NK-92 (cell line): ENCODE data around the gene OMD.

ENCODE experiments used
- DNase-seq: peaks from one replicate; lab custom pipeline; 2025; ENCODE audit not compliant: unreplicated experiment; lab: John Stamatoyannopoulos, UW

Gene OMD, protein sequence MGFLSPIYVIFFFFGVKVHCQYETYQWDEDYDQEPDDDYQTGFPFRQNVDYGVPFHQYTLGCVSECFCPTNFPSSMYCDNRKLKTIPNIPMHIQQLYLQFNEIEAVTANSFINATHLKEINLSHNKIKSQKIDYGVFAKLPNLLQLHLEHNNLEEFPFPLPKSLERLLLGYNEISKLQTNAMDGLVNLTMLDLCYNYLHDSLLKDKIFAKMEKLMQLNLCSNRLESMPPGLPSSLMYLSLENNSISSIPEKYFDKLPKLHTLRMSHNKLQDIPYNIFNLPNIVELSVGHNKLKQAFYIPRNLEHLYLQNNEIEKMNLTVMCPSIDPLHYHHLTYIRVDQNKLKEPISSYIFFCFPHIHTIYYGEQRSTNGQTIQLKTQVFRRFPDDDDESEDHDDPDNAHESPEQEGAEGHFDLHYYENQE

DNA sequence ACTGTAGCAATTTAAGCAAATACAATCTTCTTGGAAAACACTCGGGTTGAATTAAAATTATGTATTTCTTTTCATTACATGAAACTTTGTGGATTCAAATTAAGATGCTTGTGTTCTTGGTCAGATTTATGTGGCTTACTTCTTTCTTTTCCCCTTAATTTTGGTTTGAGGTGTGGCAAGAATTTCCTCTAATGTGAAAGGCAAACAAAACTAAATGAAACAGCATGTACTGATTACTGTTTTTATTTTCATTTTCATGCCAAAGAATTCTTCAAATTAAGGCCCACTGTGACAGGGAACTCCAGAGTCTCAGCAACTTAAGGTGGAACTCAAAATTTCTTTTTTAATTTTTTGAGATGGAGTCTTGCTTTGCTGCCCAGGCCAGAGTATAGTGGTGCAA, at the start of gene OMD:
Gene OMD (minus strand): TSS at position 132 of the 400 bp plus-strand sequence. CDS start 6,913 bp downstream, outside the sequence.
- no peak for DNase-seq

DNA sequence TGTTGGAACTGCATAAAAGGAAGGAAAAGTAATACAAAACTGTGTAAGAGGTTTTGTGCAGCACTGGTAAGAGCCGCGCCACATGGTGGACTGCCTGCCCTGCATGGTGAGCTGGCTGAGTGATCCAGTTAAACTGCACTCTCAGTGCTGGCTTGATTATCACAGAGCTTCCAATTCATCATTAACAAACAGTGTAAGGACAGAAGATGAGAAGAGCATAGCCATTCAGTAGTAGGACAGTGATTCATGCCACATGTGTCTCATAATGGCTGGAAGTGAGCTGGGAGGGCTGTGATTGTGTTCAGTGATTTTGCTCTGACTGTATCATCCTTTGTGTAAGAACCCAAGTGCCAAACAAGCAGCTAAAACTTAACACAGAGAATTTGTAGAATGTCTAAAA, 43.9 kb upstream of the OMD start:
- DNase-seq = no peak

DNA sequence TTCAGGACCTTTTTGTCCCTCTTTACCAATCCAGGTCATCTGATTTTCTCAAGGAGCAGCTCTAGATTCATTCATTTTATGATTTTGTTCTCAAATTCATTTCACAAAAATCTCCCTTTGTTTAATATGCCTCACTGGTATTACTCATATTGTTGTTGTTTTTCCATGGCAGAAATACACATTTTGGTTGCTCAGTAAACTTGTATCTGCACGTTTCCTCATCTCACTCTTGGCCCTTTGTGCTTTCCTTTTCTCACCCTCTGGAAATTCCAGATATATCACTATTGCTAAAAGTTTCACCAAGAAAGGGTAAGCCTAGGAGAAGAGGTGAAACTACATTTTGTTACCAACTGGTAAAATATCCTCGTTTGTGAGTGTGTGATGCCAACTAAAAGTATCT, 43.2 kb upstream of the OMD start:
- no peak for DNase-seq

DNA sequence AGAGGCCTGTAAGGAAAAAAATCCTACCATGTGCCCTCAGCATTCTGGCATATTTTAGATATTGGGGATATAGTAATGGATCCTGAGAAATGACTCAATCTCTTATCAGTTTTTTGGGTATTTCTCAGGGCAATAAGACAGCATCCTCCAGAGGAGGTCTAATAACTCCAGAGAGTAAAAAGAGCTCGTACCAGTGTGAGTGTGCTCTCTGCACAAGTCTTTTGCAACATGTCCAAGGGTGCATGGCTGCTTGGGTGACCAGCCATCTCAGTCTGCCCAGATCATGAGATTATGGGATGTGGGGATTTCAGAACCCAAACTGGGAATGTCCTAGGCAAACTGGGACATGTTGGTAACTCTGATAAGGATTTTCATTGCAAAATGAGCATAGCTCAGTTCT, 42.8 kb upstream of the OMD start:
- no peak for DNase-seq

DNA sequence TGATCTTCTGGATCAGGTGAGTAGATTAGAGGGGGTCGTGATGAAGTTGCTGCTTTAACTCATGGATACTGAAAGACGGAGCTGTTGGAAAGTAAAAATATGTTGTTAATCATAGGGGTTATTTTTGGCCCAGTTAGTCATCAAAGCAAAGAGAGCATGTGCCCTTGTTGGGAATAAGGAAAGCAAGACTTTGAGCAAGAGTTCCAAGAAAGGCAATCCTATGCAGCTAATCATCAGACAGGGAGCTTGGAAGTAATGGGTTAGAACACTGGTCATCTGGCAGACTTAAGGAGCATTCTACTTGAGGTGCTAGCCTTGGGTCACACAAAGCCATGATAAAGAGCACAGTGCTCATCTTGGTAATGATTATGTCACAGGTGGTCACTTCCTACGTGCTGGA, 39.7 kb upstream of the OMD start:
- DNase-seq = no peak

DNA sequence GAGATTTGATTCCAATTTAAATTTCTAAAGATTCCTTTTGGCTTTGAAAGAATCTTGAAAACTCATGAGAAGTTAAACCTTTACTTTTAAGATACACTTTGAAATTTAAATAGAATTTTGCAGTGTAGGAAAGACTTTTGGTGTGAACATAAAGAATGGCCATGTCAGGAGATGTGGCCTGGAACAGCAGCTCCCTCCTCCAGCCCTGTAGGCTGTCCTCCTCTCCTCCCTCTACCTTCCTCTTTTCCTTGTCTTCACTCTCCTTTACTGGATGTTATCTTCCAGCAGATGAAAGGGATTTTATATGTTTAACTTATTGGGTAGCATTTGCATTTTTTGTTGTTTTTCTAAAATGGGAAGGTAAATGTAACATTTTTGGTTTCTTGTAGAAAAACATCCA, 39.1 kb upstream of the OMD start:
- DNase-seq = no peak

DNA sequence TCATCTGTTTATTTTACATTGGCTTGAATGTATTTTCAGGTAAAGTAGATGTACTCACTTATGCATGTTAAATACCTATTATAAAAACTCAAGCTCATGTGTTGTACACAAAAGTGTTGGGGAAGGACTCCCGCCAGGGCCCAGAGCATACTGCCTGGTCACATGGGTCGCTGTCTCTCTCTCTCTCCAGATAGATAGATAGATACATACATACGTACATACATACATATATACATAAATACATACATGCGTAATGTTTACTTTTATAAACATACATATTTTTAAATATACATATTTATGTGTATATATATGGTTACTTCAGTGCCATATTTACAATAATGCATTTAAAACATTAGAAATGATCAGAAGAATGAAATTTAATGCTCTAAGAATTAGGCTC, 33.3 kb upstream of the OMD start:
- no peak for DNase-seq

DNA sequence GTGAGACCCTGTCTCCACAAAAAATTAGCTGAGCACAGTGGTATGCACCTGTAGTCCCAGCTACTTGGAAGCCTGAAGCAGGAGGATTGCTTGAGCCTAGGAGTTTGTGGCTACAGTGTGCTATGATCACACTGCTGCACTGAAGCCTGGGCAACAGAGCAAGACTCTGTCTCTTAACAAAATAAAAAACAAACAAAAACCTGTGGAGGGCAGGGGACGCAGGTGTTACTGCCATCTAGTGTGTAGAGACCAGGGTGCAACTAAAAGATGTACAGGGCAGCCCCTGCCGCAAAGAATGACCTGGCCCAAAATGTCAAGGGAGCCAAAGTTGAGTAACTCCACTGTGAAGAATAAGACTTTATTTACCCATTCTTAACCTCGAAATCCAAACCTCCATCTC, 30.9 kb upstream of the OMD start:
- DNase-seq = no peak

DNA sequence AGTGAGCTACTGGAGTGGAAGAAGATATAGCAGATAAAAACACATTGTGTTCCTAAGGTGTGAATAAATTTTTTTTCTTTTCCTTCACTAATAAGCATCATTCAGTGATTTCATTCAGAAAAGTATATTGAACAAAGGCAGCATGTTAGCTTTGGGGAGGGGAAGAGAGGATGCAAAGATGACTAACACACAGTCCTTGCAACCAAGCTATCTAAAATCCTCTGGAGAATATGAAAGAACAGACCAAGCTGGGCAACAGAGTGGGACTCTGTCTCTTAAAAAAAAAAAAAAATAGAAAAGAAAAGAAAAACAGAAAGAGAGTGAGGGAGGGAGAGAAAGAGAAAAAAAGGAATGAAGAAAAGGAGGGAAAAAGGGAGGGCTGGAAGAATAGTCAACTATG, 22.3 kb upstream of the OMD start:
- DNase-seq = no peak

DNA sequence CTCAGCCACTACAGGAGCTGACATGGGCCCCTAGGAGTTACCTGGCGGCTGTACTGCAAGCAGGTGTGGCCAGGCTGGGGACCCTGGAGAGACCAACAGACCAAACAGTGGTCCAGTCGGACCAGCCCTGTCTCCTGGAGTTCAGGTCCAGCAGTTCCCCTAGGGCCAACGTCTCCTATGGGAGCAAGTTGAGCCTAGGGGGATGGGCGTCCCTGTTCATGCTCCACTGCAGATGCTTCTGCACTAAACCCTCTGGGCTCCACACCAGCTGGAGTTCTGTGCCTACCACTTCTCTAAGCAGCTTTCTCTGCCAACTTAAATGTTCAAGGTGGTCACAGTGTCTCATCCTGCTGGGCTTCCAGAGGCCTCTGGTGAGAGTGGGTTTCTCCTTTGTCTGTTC, 20.6 kb upstream of the OMD start:
- DNase-seq = no peak

DNA sequence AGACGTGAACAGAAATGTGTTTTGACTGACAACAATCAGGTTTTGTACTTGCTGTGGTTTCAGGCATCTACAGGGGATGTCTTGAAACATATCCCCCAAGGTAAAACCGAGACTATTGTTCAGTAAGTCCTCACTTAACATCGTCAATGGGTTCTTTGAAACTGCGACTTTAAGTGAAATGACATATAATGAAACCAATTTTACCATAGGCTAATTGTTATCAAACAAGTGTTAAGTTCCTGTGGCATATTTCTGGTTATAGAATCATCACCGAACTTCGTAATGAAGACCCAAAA, 16.4 kb upstream of the OMD start:
- no peak for DNase-seq

DNA sequence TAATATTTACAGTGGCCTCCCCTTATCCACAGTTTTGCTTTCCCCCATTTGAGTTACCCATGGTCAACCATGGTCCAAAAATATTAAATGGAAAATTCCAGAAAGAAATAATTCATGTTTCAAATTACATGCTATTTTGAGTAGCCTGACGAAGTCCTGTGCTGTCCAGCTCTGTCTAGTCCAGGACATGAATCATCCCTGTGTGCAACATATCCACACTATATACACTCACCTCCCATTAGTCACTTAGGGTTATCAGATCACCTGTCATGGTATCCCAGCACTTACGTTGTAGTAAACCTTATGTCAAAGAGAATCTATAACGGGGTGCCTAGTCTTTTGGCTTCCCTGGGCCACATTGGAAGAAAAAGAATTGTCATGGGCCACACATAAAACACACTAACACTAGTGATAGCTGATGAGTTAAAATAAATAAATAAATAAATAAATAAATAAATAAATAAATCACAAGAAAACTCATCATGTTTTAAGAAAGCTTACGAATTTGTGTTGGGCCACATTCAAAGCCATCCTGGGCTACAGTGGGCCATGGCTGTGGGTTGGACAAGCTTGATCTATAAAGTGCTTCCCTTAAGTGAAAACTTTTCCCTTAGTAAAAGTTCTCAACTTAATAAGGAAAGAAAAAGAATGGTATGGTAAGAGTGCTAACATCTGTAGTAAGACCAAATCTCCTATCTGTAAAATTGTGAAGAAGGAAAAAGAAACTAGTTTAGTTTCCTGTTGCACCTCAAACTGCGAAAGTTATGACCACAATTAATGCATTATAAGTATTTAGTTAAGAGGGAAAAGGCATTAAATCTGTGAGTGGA, 15.9 kb upstream of the OMD start:
- no peak for DNase-seq

DNA sequence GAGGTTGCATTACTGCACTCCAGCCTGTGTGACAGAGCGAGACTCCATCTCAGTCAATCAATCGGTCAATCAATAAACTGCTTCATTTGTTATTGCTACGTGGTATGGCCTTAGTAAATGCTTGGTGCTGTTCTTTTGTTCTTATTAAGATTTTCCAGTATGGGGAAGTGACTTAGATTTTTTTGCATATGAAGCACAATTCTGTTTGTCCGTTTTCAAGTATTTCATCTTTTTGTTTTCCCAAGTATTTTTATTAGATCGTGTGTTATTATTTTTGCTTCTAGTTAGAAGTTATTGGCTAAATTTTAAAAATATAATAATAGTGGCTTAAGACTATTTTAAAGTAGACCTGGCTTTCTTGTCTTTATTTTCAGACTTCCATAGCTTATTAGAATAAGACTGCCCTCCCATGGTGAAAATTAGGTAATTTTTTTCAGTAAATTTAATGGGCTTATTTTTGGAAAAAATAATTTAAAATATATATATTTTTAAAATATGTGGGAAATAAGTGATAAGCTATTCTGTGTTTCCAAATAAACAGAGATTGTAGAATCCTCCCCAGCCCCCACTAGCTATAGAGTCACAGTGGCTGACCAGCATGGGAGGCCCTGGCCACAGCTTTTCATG, 14.7 kb upstream of the OMD start:
- no peak for DNase-seq

DNA sequence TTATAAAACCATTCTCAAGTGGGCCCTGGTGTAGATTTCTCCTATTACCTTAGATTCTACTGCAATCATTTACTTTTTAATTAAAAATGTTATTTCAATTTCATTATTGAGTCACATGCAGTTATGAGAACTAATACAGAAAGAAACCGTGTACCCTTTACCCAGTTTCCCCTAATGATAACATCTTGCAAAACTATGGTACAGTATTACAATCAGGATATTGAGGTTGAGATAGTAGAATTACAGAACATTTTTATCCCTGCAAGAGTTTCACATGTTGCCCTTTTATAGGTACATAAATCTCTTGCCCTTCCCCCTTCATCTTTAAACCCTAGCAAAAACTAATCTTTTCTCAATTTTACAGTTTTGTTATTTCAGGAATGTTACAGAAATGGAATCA, 11.0 kb upstream of the OMD start:
- DNase-seq = no peak

DNA sequence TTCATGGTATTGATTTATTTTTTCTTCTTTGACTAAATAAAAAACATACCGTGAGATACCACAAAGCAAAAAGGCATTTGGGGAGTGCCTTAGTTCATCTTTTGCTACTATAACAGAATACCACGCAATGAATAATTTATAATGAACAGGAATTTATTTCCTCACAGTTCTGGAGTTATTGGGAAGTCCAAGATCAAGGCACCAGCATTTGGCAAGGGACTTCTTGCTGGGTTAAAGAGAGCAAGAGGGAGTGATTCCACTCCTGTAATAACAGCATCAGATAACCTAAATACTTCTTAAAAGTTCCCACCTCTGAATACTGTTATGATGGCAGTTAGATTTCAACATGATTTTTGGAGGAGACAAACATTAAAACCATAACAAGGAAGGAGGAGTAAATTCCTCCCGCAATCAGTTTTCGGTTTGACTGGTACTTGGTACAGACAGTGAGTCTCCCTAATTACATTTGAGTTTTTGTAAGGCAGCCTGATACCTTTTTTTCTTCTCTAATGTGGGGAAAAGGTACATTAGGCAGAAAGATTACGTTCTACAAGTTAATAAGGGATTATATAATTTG, 8.8 kb upstream of the OMD start:
- DNase-seq = no peak

DNA sequence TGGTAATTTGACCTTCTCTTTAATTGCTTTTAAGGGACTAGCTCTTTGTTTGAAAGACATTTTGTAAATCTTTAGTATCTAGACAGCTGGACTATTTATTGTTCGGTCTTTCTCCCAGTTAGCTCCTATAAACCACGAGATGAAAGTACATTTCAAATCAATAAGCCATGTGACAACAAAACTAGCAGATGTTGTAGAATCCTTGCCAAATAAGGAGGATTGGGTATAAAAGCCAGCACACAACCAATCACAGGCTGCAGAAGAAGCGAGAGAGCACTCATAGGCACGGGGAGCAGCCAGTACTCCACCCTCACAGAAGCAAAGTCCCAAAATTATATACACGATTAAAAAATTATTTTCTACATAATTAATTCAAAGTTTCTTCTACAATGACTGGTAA, 8.1 kb upstream of the OMD start:
- DNase-seq = no peak

DNA sequence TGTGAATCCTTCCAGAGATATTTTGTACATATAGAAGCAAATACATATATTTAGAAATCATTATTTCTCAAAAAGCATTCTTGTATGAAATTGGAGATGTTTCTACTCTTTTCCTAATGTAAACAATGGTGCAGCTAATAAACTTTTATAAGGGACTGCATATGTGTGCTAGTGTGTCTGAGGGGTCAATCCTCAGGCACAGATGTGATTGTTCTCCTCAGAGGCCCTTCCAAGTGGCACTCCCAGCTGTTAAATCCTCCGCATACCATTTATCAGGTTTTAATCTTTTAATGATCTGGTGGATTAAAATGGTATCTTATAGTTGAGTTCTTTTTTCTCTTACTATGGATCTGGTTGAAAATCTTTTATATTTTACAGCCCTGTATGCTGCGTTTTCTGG, 5.6 kb upstream of the OMD start:
- DNase-seq = no peak

DNA sequence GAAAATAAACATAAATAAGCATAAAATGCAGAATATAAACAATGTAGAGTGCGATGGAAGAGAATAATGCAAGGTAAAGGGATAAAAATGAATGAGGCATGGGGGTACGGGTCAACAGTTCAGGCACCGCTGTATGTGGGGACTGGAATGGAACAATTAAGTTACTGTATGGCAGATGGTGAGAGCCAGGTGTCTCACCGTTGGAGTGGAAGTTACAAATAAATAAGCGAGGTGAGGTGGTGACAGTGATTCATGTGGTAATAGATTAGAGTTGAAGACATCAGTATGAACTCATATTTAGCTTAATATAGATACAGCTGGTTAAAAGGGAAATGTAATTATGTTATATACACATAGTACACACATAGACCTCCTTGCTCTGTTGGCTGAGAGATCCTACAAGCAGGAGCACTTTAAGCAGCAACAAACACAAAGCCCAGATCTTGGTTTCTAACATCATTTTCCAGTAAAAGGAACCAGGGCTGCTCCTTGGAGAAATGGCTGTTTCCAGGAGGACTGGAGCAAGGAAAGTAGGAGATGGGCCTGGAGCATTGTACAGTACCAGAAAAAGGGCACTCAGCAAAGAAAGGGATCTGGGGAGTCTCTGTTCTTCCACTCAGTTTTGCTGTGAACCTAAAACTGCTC, 2.4 kb upstream of the OMD start:
- DNase-seq = no peak

DNA sequence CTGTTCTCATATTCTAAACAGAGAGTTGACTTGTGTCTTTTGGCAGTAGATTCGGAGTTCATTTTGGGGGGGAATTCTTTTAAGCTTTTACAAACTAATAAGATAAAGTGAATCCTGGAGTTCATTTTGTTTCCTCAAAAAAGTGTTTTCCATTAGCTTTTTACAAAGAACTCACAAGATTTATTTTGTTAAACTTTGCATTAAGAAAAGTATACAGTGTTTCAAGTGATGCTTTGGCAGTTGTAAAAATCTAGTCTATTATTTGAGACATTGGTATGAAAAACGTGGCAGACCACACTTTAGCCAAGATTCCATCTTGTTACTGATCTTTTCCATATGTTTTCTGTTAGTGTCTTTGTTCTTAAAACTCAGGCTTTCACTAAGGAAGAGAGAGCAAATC, 1.2 kb upstream of the OMD start:
- DNase-seq = no peak

DNA sequence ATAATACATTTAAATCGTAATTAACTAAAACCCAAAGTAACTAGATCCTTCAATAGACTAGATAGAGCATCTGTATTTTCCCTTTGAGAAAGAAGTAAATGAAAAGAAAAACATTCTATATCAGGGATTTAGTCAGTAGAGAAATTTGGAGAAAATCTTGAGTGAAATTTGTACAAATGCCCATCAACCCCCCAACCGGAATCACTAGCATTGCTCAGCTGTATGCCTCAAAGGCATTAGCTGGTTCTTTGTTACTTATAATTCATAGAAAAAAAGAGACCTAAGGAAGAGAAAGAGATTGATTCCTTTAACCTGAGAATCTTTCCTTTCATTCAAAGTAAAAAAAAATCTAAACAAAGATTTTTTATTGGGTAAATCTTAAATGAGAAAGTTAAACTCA, 659 bp downstream of the OMD start:
- no peak for DNase-seq

DNA sequence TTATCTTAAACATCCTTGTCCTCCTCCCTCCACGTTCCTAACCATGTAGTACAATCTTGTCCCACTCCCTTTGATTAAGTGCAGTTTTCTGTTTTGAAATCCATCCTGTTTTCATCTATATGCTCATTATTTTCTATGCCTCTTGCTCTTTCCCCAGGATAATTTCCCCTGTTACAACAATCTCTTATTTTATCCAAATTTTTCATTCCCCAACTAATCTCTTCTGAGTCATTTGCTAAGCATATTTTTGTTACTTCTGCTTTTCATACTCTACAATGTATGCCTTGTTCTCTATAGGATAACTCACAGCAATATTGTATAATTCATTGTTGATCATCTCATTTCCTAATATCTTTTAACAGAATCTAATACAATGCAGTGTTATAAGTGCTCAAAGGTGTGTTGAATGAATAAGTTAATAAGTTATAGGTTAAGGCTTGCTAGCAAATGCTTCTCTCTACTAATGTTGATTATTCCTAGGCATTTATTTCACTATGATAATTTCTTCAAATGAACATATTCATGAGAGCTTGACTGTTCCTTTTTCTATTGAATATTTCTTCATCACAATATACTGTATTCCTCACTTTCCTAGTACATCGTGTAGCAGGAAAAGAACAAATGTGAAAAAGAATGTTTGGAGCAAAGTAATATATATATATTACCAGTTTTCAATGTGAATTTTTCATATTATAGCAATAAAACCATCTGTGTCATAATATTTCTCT, 1.5 kb downstream of the OMD start:
- DNase-seq = no peak
